HG02870 (cell line): ENCODE data around the gene PCSK9.
"Not testable (repeated sequence)": the region's sequence is repeated elsewhere in the genome, so short reads cannot be mapped to it uniquely, and the experiment has no call there.

ENCODE experiments used
- ATAC-seq: cut with Tn5 transposase; IDR thresholded peaks from one replicate; pipeline ENCODE4 v1.9.1; 2021; ENCODE audit warnings: mild to moderate bottlenecking, moderate library complexity; ENCODE audit not compliant: unreplicated experiment

PCSK9 gene

GRCh38 chr1:55073187-55073916, 34.0 kb downstream of the PCSK9 start:
- peak; percentile 90 for ATAC-seq

GRCh38 chr1:55074455-55074854, 35.1 kb downstream of the PCSK9 start:
- no peak for ATAC-seq

- ATAC-seq: no peak
Observed at GRCh38 chr1:55076356-55076755, 37.0 kb downstream of the PCSK9 start.

- ATAC-seq: no peak
Observed at GRCh38 chr1:55078470-55078869, 39.1 kb downstream of the PCSK9 start.

GRCh38 chr1:55079651-55080050, 40.3 kb downstream of the PCSK9 start:
- no peak for ATAC-seq

- ATAC-seq: no peak
Observed at GRCh38 chr1:55081188-55081904, 42.0 kb downstream of the PCSK9 start.

GRCh38 chr1:55081905-55082296, 42.6 kb downstream of the PCSK9 start:
- ATAC-seq: no peak

GRCh38 chr1:55084257-55084656, 44.9 kb downstream of the PCSK9 start:
- no peak for ATAC-seq

GRCh38 chr1:55087439-55087838, 48.1 kb downstream of the PCSK9 start:
- ATAC-seq: no peak

- ATAC-seq: no peak
Observed at GRCh38 chr1:55088413-55088812, 49.1 kb downstream of the PCSK9 start.

- ATAC-seq: no peak
Observed at GRCh38 chr1:55089683-55090082, 50.3 kb downstream of the PCSK9 start.

GRCh38 chr1:55092475-55092874, 53.1 kb downstream of the PCSK9 start:
- ATAC-seq: no peak

- ATAC-seq: no peak
Observed at GRCh38 chr1:55095095-55095494, 55.7 kb downstream of the PCSK9 start.

- ATAC-seq: no peak
Observed at GRCh38 chr1:55103891-55104290, 64.5 kb downstream of the PCSK9 start.

GRCh38 chr1:55107101-55107500, 67.8 kb downstream of the PCSK9 start:
- ATAC-seq: no peak

GRCh38 chr1:55109005-55109404, 69.7 kb downstream of the PCSK9 start:
- ATAC-seq: not testable (repeated sequence)
